HepG2 (cell line): Measurements from ENCODE around the gene BMAL1. TPM values are rescaled to one million over a fixed set of nuclear protein-coding genes. Genes with fewer than 3 reads are reported as not detected.

ENCODE experiments used
- ATAC-seq: fragments of 200-7000 bp; cut with Tn5 transposase; 3 replicates; pipeline ENCODE4 v1.9.1; 2020; ENCODE audit warnings: mild to moderate bottlenecking, moderate library complexity
- BruUV-seq: library from RNA; stranded (reverse); fragments of 400-500 nt; replicated peaks from 2 replicates; lab custom pipeline; 2021; lab: Mats Ljungman, UMichigan
- CTCF ChIA-PET: fragments of 300-600 bp; formaldehyde crosslinking; extraction: SDS; loops from one replicate; lab custom pipeline; 2021; ENCODE audit warnings: low total read pairs, inconsistent platforms, low intra/inter-chr PET ratio; lab: Yijun Ruan, JAX
- POLR2A ChIA-PET: fragments of 350-600 bp; sonication (Branson Sonifier 250); formaldehyde crosslinking; loops from one replicate; lab custom pipeline; 2020; ENCODE audit warnings: antibody characterized with exemption, inconsistent platforms; lab: Yijun Ruan, JAX
- DNase-seq: peaks from one replicate; pipeline ENCODE4 v3.0.0-alpha.2; 2015; ENCODE audit warnings: low spot score
- FAIRE-seq: peaks from 3 replicates; lab custom pipeline; 2011; peaks lifted over from hg19 to GRCh38; lab: Jason Lieb, UNC
- H2AFZ ChIP-seq: one replicate; pipeline ENCODE4 v1.6.1; 2011; ENCODE audit warnings: low read length, inconsistent platforms
- H3K27ac ChIP-seq: fragments of 300-600 bp; 3 replicates; pipeline ENCODE4 v1.8.0; 2011; ENCODE audit warnings: mixed run types, mild to moderate bottlenecking, mixed read lengths, low read length, inconsistent platforms; ENCODE audit not compliant: insufficient read depth; ENCODE audit errors: extremely low read length
- H3K27me3 ChIP-seq, 2 experiments: fragments of 200-600 bp in 1 of 2; 2 replicates in 1 of 2; 3 replicates in 1 of 2; pipeline versions ENCODE4 v1.6.0 to v1.8.0; 2011; ENCODE audit warnings: low read length in 2 of 2, mild to moderate bottlenecking in 2 of 2, moderate library complexity in 2 of 2, inconsistent platforms in 1 of 2; ENCODE audit not compliant: insufficient read depth in 2 of 2, control insufficient read depth in 1 of 2
- H3K36me3 ChIP-seq, 2 experiments: fragments of 200-600 bp in 1 of 2; replicated peaks in 1 of 2; 2 replicates in 1 of 2; 3 replicates in 1 of 2; pipeline versions ENCODE4 v1.5.1 to v1.8.0; 2011; ENCODE audit warnings: low read length in 2 of 2, inconsistent platforms in 1 of 2; ENCODE audit not compliant: insufficient read depth in 2 of 2, control insufficient read depth in 1 of 2
- H3K4me1 ChIP-seq: 2 replicates; pipeline ENCODE4 v1.5.1; 2012; ENCODE audit warnings: low read length, inconsistent platforms; ENCODE audit not compliant: insufficient read depth
- H3K4me2 ChIP-seq: 2 replicates; pipeline ENCODE4 v1.6.0; 2011; ENCODE audit warnings: low read depth, low read length, inconsistent platforms
- H3K4me3 ChIP-seq, 3 experiments: fragments of 200-600 bp in 1 of 3; sonication (generic), shearing (Covaris generic) in 1 of 3; replicated peaks in 1 of 3; 2 replicates each; pipeline ENCODE4 v1.5.1; 2011 to 2016; ENCODE audit warnings: low read length in 3 of 3, inconsistent platforms in 2 of 3, low read depth in 2 of 3, mild to moderate bottlenecking in 2 of 3, control low read depth in 1 of 3, mixed read lengths in 1 of 3; ENCODE audit not compliant: insufficient read depth in 1 of 3
- H3K79me2 ChIP-seq: one replicate; pipeline ENCODE4 v1.6.1; 2011; ENCODE audit warnings: low read length, inconsistent platforms; ENCODE audit not compliant: insufficient read depth
- H3K9ac ChIP-seq: 2 replicates; pipeline ENCODE4 v1.6.0; 2011; ENCODE audit warnings: mild to moderate bottlenecking, low read depth, low read length, inconsistent platforms; ENCODE audit not compliant: insufficient read depth
- H3K9me3 ChIP-seq: 2 replicates; pipeline ENCODE4 v1.5.1; 2012; ENCODE audit warnings: mild to moderate bottlenecking, low read length
- H4K20me1 ChIP-seq: 2 replicates; pipeline ENCODE4 v1.6.0; 2011; ENCODE audit warnings: inconsistent platforms, mild to moderate bottlenecking, low read length, moderate library complexity; ENCODE audit not compliant: insufficient read depth
- DNMT3B ChIP-seq: conservative IDR thresholded peaks from 2 replicates; pipeline ENCODE4 v1.6.1; 2016; ENCODE audit warnings: missing biosample characterization, control low read depth
- FOXP4 ChIP-seq: sonication (generic); formaldehyde crosslinking; IDR thresholded peaks from 2 replicates; pipeline ENCODE4 v1.4.0; 2020; ENCODE audit warnings: missing genetic modification reagents
- GABPA ChIP-seq, 2 experiments: IDR thresholded peaks; 2 replicates each; pipeline ENCODE4 v1.6.1; 2011 to 2016; ENCODE audit warnings: low read depth in 2 of 2, low read length in 1 of 2, missing biosample characterization in 1 of 2, missing genetic modification characterization in 1 of 2
- NR2F6 ChIP-seq, 2 experiments: IDR thresholded peaks; 2 replicates each; pipeline ENCODE4 v1.6.1; 2016; ENCODE audit warnings: antibody characterized with exemption in 1 of 2, mild to moderate bottlenecking in 1 of 2
- SMAD3 ChIP-seq: sonication (generic); formaldehyde crosslinking; IDR thresholded peaks from 2 replicates; pipeline ENCODE4 v1.4.0; 2020; ENCODE audit warnings: missing genetic modification reagents
- ZBTB33 ChIP-seq: sonication (generic); formaldehyde crosslinking; IDR thresholded peaks from 2 replicates; pipeline ENCODE4 v1.4.0; 2020; ENCODE audit warnings: missing genetic modification reagents
- ZBTB8A ChIP-seq: sonication (generic); formaldehyde crosslinking; IDR thresholded peaks from 2 replicates; pipeline ENCODE4 v1.4.0; 2020; ENCODE audit warnings: mild to moderate bottlenecking, low read depth, missing genetic modification reagents, borderline replicate concordance
- ZNF354B ChIP-seq: sonication (generic); formaldehyde crosslinking; IDR thresholded peaks from 2 replicates; pipeline ENCODE4 v1.8.0; 2022; ENCODE audit warnings: mild to moderate bottlenecking, missing genetic modification reagents
- ZNF800 ChIP-seq: sonication (generic); formaldehyde crosslinking; IDR thresholded peaks from 2 replicates; pipeline ENCODE4 v1.4.0; 2020; ENCODE audit warnings: missing genetic modification reagents
- WGBS: methylation state at CpG from one replicate; pipeline ENCODE4 v1.1.6; 2017; ENCODE audit warnings: low lambda C conversion rate; 5-methylcytosine and 5-hydroxymethylcytosine counted together
- in situ Hi-C: cut with HindIII; loops from 2 replicates; pipeline ENCODE4 v1.10.0; 2017; ENCODE audit warnings: low pct_unique_long_range_greater_than_20kb; ENCODE audit not compliant: extremely low pct_ligation_motif_present
- intact Hi-C: fragments of 100-400 bp; cut with micrococcal nuclease; formaldehyde crosslinking; loops from one replicate; pipeline ENCODE4 v1.10.0; 2022; ENCODE audit not compliant: unreplicated experiment
- polyA plus RNA-seq, 8 experiments: library from polyadenylated mRNA; depleted of rRNA in 3 of 8; stranded (reverse) in 7 of 8; unstranded in 1 of 8; fragments of >200 nt; fragmentation: Illumina TruSeq in 4 of 8; extraction: Trizol in 4 of 8; gene quantifications; 2 replicates each; pipeline versions ENCODE4 v1.2.1 to v1.2.3, GENCODE V29; 2011 to 2016; ENCODE audit warnings: low read depth in 4 of 8, missing spikeins in 1 of 8, mixed read lengths in 1 of 8; ENCODE audit not compliant: insufficient read depth in 1 of 8
- total RNA-seq, 5 experiments: library from RNA; depleted of rRNA; stranded (reverse); fragments of >200 nt; fragmentation: Illumina TruSeq; extraction: Trizol; gene quantifications; 2 replicates each; pipeline ENCODE4 v1.2.3, GENCODE V29; 2016; ENCODE audit warnings: low read depth in 1 of 5

The BMAL1 gene
- total and polyA plus RNA-seq, 2 of the 13 experiments (the other 11 are each of a cell fraction or from before 2014, with no cell fraction given) = 4.5 to 4.8 TPM

GRCh38 chr11:13315517-13316432 lies 38.2 kb downstream of the BMAL1 start:
- DNase-seq (peak; percentile 16), FAIRE-seq (no peak), ATAC-seq (peak; percentile 72)
- H3K36me3 ChIP-seq = no peaks in the 10 kb centered on the region
- ChIA-PET CTCF (no interaction called here), POLR2A (no interaction called here)
- H3K4me1 ChIP-seq = peaks cover 19% of the 10 kb centered on the region; the same call in 1 of the 2 replicates
- no peak overlapping the region for H3K4me2 ChIP-seq
- 47% methylated on average over 10 of the region's 11 CpGs for WGBS
- no peaks in the 10 kb centered on the region for H4K20me1 ChIP-seq
- no peak overlapping the region for H3K27ac ChIP-seq
- no peak overlapping the region for H2AFZ ChIP-seq
- intact Hi-C loops (no loop called here), in situ Hi-C loops (no loop called here)
- no peaks in the 10 kb centered on the region for H3K9me3 ChIP-seq
- H3K79me2 ChIP-seq = no peaks in the 10 kb centered on the region
- TF ChIP-seq FOXP4 (CRISPR knock-in tag) (no peak), NR2F6 (IDR thresholded peaks at IDR 0.05) (0 out of 2 replicates have a peak, but pooled peaks have one; percentile 16), NR2F6 (CRISPR knock-in tag; IDR thresholded peaks at IDR 0.05) (no peak)
- no peaks in the 10 kb centered on the region; a peak in 1 of 5 replicates for H3K27me3 ChIP-seq
- BruUV-seq = no TSS peak
- no peak overlapping the region for H3K9ac ChIP-seq
- no peak overlapping the region for H3K4me3 ChIP-seq

GRCh38 chr11:13316528-13316961 lies 39.0 kb downstream of the BMAL1 start:
- in situ Hi-C loops = no loop called here
- Histone ChIP-seq H3K4me3 (no peak overlapping the region), H3K79me2 (no peaks in the 10 kb centered on the region), H2AFZ (no peak overlapping the region), H3K27me3 (no peaks in the 10 kb centered on the region; a peak in 1 of 5 replicates), H3K36me3 (no peaks in the 10 kb centered on the region), H3K4me2 (no peak overlapping the region), H3K27ac (no peak overlapping the region), H3K4me1 (peaks cover 19% of the 10 kb centered on the region; the same call in 1 of the 2 replicates), H3K9ac (no peak overlapping the region), H4K20me1 (no peaks in the 10 kb centered on the region), H3K9me3 (no peaks in the 10 kb centered on the region)
- POLR2A ChIA-PET = no interaction called here
- DNase-seq = no peak
- BruUV-seq = no TSS peak
- no peak for FAIRE-seq
- no peak for ATAC-seq
- CTCF ChIA-PET = no interaction called here
- intact Hi-C loops = no loop called here
- 72% methylated on average over 4 of the region's 4 CpGs for WGBS
- no peak for TF ChIP-seq ZBTB33 (CRISPR knock-in tag)
- no peak for TF ChIP-seq ZBTB8A (CRISPR knock-in tag)
- TF ChIP-seq ZNF354B (CRISPR knock-in tag) = no peak
- no peak for TF ChIP-seq DNMT3B
- no peak for TF ChIP-seq SMAD3 (CRISPR knock-in tag)
- TF ChIP-seq GABPA (IDR thresholded peaks at IDR 0.05; ENCODE audit: low read depth, low read length) = no peak
- no peak for TF ChIP-seq GABPA (CRISPR knock-in tag; IDR thresholded peaks at IDR 0.05; ENCODE audit: low read depth)
- no peak for TF ChIP-seq ZNF800
